Measurements from ENCODE around the gene GPC5. TPM values are rescaled to one million over a fixed set of nuclear protein-coding genes. Genes with fewer than 3 reads are reported as not detected.

The GPC5 gene
- total RNA-seq, 2 donors from 2014 or later = 0.22 to 0.51 TPM

- no peak overlapping the region for H3K4me3 Mint-ChIP-seq
- no peaks in the 10 kb centered on the region for H3K36me3 ChIP-seq (ENCODE audit: control insufficient read depth, insufficient read depth, low read length)
- no peak overlapping the region for H3K9ac ChIP-seq (ENCODE audit: extremely low read depth, low read length, poor library complexity, severe bottlenecking)
- H3K27me3 ChIP-seq (ENCODE audit: control insufficient read depth, insufficient read depth, low read length, poor library complexity, severe bottlenecking) = no peaks in the 10 kb centered on the region
- H3K27me3 Mint-ChIP-seq (ENCODE audit: insufficient read depth) = no peaks in the 10 kb centered on the region
- no peaks in the 10 kb centered on the region for H3K36me3 Mint-ChIP-seq (ENCODE audit: low read depth)
- no peak overlapping the region for H3K4me3 ChIP-seq (ENCODE audit: low read length)
- no peaks in the 10 kb centered on the region for H3K9me3 ChIP-seq (ENCODE audit: control insufficient read depth, low read length)
- TF ChIP-seq CTCF (conservative IDR thresholded peaks at IDR 0.05) = no peak
- H3K4me1 Mint-ChIP-seq = no peaks in the 10 kb centered on the region
- H3K4me1 ChIP-seq (ENCODE audit: control insufficient read depth, insufficient read depth, low read length) = no peaks in the 10 kb centered on the region
- H3K27ac ChIP-seq (ENCODE audit: low read depth, low read length) = no peak overlapping the region
- no peak for DNase-seq
- H3K9me3 Mint-ChIP-seq = peaks cover 1% of the 10 kb centered on the region
- no peak overlapping the region for H3K27ac Mint-ChIP-seq
- 94% methylated on average over 3 to 5 of the region's 5 CpGs for WGBS, 2 experiments (ENCODE audit: insufficient coverage in 1 of 2, insufficient read length in 1 of 2)
Observed at GRCh38 chr13:91498298-91498697, 99.9 kb downstream of the GPC5 start.

- Mint-ChIP-seq H3K27ac (no peak overlapping the region), H3K36me3 (ENCODE audit: low read depth) (no peaks in the 10 kb centered on the region), H3K4me3 (no peak overlapping the region), H3K4me1 (no peaks in the 10 kb centered on the region), H3K27me3 (ENCODE audit: insufficient read depth) (no peaks in the 10 kb centered on the region), H3K9me3 (peaks cover 1% of the 10 kb centered on the region)
- Histone ChIP-seq H3K27me3 (ENCODE audit: control insufficient read depth, insufficient read depth, low read length, poor library complexity, severe bottlenecking) (no peaks in the 10 kb centered on the region), H3K4me3 (ENCODE audit: low read length) (no peak overlapping the region), H3K36me3 (ENCODE audit: control insufficient read depth, insufficient read depth, low read length) (no peaks in the 10 kb centered on the region), H3K27ac (ENCODE audit: low read depth, low read length) (no peak overlapping the region), H3K9me3 (ENCODE audit: control insufficient read depth, low read length) (no peaks in the 10 kb centered on the region), H3K4me1 (ENCODE audit: control insufficient read depth, insufficient read depth, low read length) (no peaks in the 10 kb centered on the region), H3K9ac (ENCODE audit: extremely low read depth, low read length, poor library complexity, severe bottlenecking) (no peak overlapping the region)
- 100% methylated on average over 1 of the region's 2 CpGs; no CpG with 5 or more reads in 1 of the 2 experiments for WGBS, 2 experiments (ENCODE audit: insufficient coverage in 1 of 2, insufficient read length in 1 of 2)
- DNase-seq = no peak
- TF ChIP-seq CTCF (conservative IDR thresholded peaks at IDR 0.05) = no peak
Observed at GRCh38 chr13:91504216-91504615, 105.8 kb downstream of the GPC5 start.

GRCh38 chr13:91506759-91507158 is 108.3 kb downstream of the GPC5 start:
- Mint-ChIP-seq H3K9me3 (no peaks in the 10 kb centered on the region), H3K4me3 (no peak overlapping the region), H3K36me3 (ENCODE audit: low read depth) (no peaks in the 10 kb centered on the region), H3K27me3 (ENCODE audit: insufficient read depth) (no peaks in the 10 kb centered on the region), H3K27ac (no peak overlapping the region), H3K4me1 (no peaks in the 10 kb centered on the region)
- Histone ChIP-seq H3K27ac (ENCODE audit: low read depth, low read length) (no peak overlapping the region), H3K36me3 (ENCODE audit: control insufficient read depth, insufficient read depth, low read length) (no peaks in the 10 kb centered on the region), H3K27me3 (ENCODE audit: control insufficient read depth, insufficient read depth, low read length, poor library complexity, severe bottlenecking) (no peaks in the 10 kb centered on the region), H3K9me3 (ENCODE audit: control insufficient read depth, low read length) (no peaks in the 10 kb centered on the region), H3K4me1 (ENCODE audit: control insufficient read depth, insufficient read depth, low read length) (no peaks in the 10 kb centered on the region), H3K9ac (ENCODE audit: extremely low read depth, low read length, poor library complexity, severe bottlenecking) (no peak overlapping the region), H3K4me3 (ENCODE audit: low read length) (no peak overlapping the region)
- no peak for TF ChIP-seq CTCF (conservative IDR thresholded peaks at IDR 0.05)
- DNase-seq = no peak
